Neutrophil (primary cell): ENCODE results near the gene KLF11.

ENCODE experiments used
- H3K27ac ChIP-seq: fragments of 200-600 bp; sonication (generic); 2 replicates; pipeline ENCODE4 v1.5.1; 2016; ENCODE audit warnings: mild to moderate bottlenecking, moderate library complexity
- H3K27me3 ChIP-seq: fragments of 200-600 bp; sonication (generic); 2 replicates; pipeline ENCODE4 v1.6.0; 2016; ENCODE audit warnings: mild to moderate bottlenecking
- H3K36me3 ChIP-seq: fragments of 200-600 bp; sonication (generic); 2 replicates; pipeline ENCODE4 v1.5.1; 2017
- H3K4me1 ChIP-seq, 2 experiments: fragments of 200-600 bp in 1 of 2; sonication (generic) in 1 of 2; 1 replicate in 1 of 2; 2 replicates in 1 of 2; pipeline versions ENCODE4 v1.5.1 to v1.6.1; 2013 to 2016; ENCODE audit warnings: low read depth in 1 of 2, low read length in 1 of 2, mild to moderate bottlenecking in 1 of 2, moderate library complexity in 1 of 2; ENCODE audit not compliant: control insufficient read depth in 1 of 2, insufficient read depth in 1 of 2
- H3K4me3 ChIP-seq, 2 experiments: fragments of 200-600 bp in 1 of 2; sonication (generic) in 1 of 2; 1 replicate in 1 of 2; 2 replicates in 1 of 2; pipeline ENCODE4 v1.5.1; 2013 to 2016; ENCODE audit warnings: low read depth in 1 of 2, low read length in 1 of 2, mild to moderate bottlenecking in 1 of 2, moderate library complexity in 1 of 2
- H3K9me3 ChIP-seq: fragments of 200-600 bp; sonication (generic); 2 replicates; pipeline ENCODE4 v1.5.1; 2016
- TF ChIP-seq, protein P1 (sequence below): fragments of 200-600 bp; sonication (generic); IDR thresholded peaks from 2 replicates; pipeline ENCODE4 v1.5.1; 2016; ENCODE audit warnings: antibody characterized with exemption

KLF11 gene

DNA sequence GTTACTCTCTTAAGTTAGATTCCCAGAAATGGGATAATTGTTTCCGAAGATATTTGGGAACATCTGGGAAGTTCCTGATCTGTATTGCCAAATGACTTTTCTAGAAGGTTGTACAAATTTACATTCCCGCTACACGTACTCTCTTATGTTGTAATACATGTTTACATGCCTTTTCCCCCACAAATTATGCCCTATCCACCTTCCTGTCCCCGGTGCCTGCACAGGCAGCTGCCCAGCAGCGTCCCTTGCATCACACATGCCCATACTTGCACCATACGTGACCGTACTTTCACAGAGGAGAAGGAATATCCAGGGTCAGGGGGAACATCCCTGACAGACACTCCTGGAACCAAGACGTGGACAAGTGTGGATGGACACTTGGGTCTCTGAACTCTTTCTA is 24.2 kb upstream of the KLF11 start:
- H3K27me3 ChIP-seq = no peaks in the 10 kb centered on the region
- no peaks in the 10 kb centered on the region for H3K9me3 ChIP-seq
- TF ChIP-seq, protein P1, sequence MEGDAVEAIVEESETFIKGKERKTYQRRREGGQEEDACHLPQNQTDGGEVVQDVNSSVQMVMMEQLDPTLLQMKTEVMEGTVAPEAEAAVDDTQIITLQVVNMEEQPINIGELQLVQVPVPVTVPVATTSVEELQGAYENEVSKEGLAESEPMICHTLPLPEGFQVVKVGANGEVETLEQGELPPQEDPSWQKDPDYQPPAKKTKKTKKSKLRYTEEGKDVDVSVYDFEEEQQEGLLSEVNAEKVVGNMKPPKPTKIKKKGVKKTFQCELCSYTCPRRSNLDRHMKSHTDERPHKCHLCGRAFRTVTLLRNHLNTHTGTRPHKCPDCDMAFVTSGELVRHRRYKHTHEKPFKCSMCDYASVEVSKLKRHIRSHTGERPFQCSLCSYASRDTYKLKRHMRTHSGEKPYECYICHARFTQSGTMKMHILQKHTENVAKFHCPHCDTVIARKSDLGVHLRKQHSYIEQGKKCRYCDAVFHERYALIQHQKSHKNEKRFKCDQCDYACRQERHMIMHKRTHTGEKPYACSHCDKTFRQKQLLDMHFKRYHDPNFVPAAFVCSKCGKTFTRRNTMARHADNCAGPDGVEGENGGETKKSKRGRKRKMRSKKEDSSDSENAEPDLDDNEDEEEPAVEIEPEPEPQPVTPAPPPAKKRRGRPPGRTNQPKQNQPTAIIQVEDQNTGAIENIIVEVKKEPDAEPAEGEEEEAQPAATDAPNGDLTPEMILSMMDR = no peak
- H3K4me3 ChIP-seq = no peak overlapping the region
- no peak overlapping the region for H3K27ac ChIP-seq
- no peaks in the 10 kb centered on the region for H3K36me3 ChIP-seq
- H3K4me1 ChIP-seq = peaks cover 11 to 12% of the 10 kb centered on the region in 2 experiments

DNA sequence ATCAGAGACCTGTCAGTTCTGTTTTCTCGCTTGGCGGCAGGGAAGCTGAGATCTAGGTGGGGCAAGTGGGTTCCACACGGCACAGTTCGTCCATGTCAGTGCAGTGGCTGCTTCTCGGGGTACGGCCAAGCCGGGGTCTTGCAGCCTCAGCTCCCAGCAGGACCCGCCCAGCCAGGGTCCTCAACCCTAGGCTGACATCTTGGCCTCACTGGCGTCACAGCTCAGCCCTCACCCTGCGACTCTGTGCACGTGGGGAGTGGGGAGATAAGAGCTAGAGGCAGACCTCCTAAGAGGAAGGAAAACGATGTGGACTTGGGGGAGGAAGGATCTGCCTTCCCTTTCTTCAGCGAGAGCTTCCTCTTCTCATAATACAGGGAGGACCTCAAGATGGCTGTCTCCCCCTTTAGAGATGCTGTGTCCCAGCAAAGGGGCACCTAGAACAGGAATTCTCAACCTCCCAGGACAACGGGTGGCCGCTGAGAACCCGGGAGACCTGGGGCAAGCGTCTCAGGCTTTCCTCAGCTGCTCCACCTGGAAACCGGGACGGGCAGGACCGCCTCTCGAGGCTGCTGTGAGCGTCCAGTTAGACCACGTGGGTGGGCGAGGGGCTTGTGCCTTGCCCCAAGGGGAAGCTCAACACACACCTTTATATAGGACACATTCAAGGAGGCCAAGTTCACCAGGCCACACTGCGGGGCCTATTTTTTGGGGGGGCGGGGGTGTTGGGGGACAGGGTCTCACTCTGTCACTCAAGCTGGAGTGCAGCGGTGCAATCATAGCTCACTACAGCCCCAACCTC is 23.5 kb upstream of the KLF11 start:
- peaks cover 11 to 12% of the 10 kb centered on the region in 2 experiments for H3K4me1 ChIP-seq
- H3K4me3 ChIP-seq = no peak overlapping the region
- H3K36me3 ChIP-seq = no peaks in the 10 kb centered on the region
- H3K9me3 ChIP-seq = no peaks in the 10 kb centered on the region
- H3K27ac ChIP-seq = no peak overlapping the region
- TF ChIP-seq, protein P1 = no peak
- no peaks in the 10 kb centered on the region for H3K27me3 ChIP-seq

DNA sequence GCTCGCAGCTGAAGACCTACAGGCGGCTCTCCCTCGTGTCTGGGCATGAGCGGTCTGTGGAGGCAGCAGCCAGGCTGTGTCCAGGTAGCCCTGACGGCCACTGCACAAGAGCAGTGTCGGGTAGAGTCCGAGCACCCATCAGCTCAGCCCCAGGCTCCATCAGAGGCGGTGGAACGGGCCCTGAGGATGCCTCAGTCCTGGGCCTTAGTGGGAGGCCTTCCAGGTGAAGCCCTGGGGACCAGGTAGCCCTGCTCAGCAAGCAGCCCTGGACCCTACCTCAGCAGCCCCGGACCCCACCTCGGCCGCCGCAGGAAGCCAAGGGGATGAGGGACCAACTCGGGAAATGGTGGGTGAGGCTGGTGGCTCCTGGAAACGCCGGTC is 21.3 kb upstream of the KLF11 start:
- Histone ChIP-seq H3K4me3 (no peak overlapping the region), H3K27ac (no peak overlapping the region), H3K36me3 (no peaks in the 10 kb centered on the region), H3K4me1 (peaks cover 11 to 12% of the 10 kb centered on the region in 2 experiments), H3K27me3 (no peaks in the 10 kb centered on the region), H3K9me3 (no peaks in the 10 kb centered on the region)
- TF ChIP-seq, protein P1 = no peak

- Histone ChIP-seq H3K4me1 (peaks cover 11 to 12% of the 10 kb centered on the region in 2 experiments), H3K9me3 (no peaks in the 10 kb centered on the region), H3K27ac (no peak overlapping the region), H3K4me3 (no peak overlapping the region), H3K27me3 (no peaks in the 10 kb centered on the region), H3K36me3 (no peaks in the 10 kb centered on the region)
- TF ChIP-seq, protein P1 = no peak
Measured at GRCh38 chr2:10022445-10022844, 20.9 kb upstream of the KLF11 start.

DNA sequence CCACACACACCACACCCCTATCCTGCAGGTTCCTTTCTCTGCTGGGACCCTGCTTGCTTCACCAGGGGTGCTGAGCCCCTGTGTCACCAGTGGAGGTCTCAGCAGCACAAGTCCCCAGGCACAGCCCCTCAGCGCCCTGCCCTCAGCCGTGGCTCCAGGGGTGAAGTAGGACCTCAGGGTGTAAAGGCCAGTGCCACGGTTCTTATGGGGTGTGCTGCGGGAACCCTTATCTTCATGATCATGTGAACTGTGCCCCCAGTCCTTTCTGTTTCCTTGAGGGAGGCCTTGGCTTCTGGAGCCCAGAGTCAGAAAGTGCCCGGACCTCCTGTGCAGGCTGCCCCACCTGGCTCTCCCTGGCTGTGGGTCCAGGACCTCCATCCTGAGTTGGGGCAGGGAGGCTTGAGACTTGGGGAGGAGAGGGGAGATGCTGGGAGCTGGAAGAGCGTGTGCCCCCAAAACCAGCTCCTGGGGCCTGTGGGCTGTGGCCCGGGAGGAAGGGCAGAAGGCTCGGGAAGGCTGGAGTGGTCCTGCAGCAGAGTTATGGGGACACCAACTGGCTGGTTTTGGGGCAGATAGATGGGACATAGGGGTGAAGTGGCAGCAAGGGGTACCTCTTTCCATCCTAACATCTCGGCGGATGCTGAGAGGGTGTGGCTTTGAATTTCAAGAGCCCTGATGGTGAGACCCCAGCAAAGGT is 20.2 kb upstream of the KLF11 start:
- Histone ChIP-seq H3K27me3 (no peaks in the 10 kb centered on the region), H3K4me3 (no peak overlapping the region), H3K4me1 (peaks cover 11 to 12% of the 10 kb centered on the region in 2 experiments), H3K9me3 (no peaks in the 10 kb centered on the region), H3K27ac (no peak overlapping the region), H3K36me3 (no peaks in the 10 kb centered on the region)
- TF ChIP-seq, protein P1 = no peak
